ENCODE measurements around the gene GLRX5.
"Not testable (repeated sequence)": the region's sequence is repeated elsewhere in the genome, so short reads cannot be mapped to it uniquely, and the experiment has no call there.

Gene GLRX5

GRCh38 chr14:95553141-95553540, 18.3 kb downstream of the GLRX5 start:
- no peak for DNase-seq (ENCODE audit: low read depth in 2 of 2)

DNA sequence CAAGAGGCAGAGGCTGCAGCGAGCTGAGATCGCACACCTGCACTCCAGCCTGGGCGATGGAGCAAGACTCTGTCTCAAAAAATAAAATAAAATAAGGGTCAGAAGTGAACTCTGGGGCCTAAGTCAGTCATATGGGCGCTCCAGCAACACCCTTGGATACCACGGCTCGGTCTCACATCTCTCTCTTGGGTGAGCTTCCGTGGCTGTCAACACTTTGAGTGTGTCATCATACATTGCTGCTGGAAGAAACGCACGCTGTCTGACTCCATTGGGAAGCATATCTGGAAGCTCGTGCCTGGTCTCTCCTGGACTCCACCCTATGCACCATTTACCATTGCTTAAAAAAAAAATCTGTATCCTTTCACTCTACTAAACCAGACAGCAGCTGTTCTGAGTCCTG, 20.2 kb downstream of the GLRX5 start:
- DNase-seq (ENCODE audit: low read depth in 2 of 2), result no peak

DNA sequence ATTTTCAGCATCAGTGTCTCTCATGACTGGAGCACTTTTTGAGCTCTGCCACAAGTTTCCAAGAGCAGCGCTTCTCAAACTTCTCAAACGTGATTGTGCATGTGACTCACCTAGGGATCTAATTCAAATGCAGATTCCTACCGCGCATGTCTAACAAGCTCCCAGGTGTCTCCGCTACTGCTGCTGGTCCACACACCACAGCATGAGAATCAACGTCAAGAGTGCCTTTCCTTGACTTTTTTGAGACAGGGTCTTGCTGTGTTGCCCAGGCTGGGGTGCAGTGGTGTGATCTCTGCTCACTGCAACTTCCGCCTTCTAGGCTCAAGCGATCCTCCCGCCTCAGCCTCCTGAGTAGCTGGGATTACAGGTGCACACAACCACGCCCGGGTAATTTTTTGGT, 22.4 kb downstream of the GLRX5 start:
- no peak for DNase-seq (ENCODE audit: low read depth in 2 of 2)

- no peak for DNase-seq (ENCODE audit: low read depth in 2 of 2)
These were observed 23.0 kb downstream of the GLRX5 start for GRCh38 chr14:95557832-95558231.

GRCh38 chr14:95559203-95559602, 24.4 kb downstream of the GLRX5 start:
- no peak for DNase-seq (ENCODE audit: low read depth in 2 of 2)

- DNase-seq (ENCODE audit: low read depth in 2 of 2), result peak; percentile 55 to 85
These were observed 26.2 kb downstream of the GLRX5 start for GRCh38 chr14:95561001-95561412.

GRCh38 chr14:95562892-95563685, 28.2 kb downstream of the GLRX5 start:
- DNase-seq (ENCODE audit: low read depth in 2 of 2), result no peak

DNA sequence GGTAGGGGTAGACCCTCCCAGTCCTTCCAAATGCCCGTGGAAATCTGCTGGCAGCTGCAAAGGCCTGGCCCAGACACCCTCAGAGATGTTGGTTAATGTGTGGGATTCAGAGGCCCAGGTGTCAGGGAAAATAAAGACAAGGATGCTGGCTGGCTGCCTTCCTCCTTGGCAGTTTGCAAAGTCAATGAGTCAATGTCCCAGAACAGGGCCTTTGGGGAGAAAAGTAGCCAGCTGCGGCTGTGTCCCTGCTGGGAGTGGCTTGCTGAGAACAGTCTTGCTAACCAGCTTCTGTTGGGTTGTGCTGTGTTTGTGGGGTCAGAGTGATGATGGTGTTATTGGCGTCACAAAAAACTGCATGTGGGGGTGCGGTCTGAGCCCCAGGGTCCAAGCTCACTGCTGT, 29.2 kb downstream of the GLRX5 start:
- no peak for DNase-seq (ENCODE audit: low read depth in 2 of 2)

GRCh38 chr14:95569440-95569839, 34.6 kb downstream of the GLRX5 start:
- no peak for DNase-seq (ENCODE audit: low read depth in 2 of 2)

DNA sequence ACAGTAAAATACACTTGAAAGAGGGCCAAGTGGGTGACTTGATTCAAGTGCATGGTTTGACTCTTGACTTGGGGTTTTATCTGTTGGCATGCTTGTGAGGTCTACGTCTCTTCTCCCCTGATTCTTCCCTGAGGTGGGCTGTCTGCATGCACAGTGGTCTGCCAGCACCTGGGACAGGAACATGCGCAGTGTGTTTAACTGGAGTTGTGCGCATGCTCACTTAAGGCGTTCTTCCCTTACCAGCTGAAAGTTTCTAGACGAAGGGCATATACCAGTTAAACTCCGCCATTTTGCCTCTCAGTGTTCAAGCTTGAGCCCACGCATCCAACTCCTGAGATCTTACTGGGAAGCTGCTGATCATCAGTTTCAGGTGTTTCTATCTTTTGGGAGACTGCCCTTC, 38.5 kb downstream of the GLRX5 start:
- DNase-seq (ENCODE audit: low read depth in 2 of 2), result no peak

GRCh38 chr14:95575840-95576473, 41.1 kb downstream of the GLRX5 start:
- no peak for DNase-seq (ENCODE audit: low read depth in 2 of 2)

- no peak for DNase-seq (ENCODE audit: low read depth in 2 of 2)
These were observed 42.4 kb downstream of the GLRX5 start for GRCh38 chr14:95577067-95577800.

DNA sequence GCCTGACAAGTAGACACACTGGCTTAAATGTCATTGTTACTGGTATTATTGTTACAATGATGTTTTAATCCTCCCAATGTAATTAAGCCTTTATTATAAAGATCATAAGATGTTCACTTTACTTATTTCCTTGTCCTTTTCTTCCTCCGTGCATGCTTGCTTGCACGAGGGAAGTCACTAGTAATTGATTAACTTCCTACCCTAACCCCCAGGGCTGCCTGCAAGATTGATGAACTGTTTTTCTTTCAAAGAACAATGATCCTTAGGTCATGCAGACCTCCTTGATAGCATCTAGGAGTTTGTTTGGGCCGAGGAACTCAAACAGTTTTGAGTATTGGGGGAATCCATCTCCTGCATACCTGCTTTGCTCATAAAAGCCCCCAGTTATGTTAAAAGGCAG, 43.0 kb downstream of the GLRX5 start:
- DNase-seq (ENCODE audit: low read depth in 2 of 2), result no peak

- DNase-seq (ENCODE audit: low read depth in 2 of 2), result not testable (repeated sequence)
These were observed 49.2 kb downstream of the GLRX5 start for GRCh38 chr14:95583836-95584617.

- DNase-seq (ENCODE audit: low read depth in 2 of 2), result no peak
These were observed 51.2 kb downstream of the GLRX5 start for GRCh38 chr14:95585953-95586620.

DNA sequence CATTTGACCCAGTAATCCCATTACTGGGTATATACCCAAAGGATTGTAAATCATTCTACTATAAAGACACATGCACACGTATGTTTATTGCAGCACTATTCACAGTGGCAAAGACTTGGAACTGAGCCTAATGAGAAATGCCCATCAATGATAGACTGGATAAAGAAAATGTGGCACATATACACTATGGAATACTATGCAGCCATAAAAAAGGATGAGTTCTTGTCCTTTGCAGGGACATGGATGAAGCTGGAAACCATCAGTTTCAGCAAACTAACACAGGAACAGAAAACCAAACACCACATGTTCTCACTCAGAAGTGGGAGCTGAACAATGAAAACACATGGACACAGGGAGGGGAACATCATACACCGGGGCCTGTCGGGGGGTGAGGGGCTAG, 56.3 kb downstream of the GLRX5 start:
- DNase-seq (ENCODE audit: low read depth in 2 of 2), result not testable (repeated sequence)
